ENCODE results near the gene MVP. TPM values are rescaled to one million over a fixed set of nuclear protein-coding genes. Genes with fewer than 3 reads are reported as not detected.
"Not testable (repeated sequence)": the region's sequence is repeated elsewhere in the genome, so short reads cannot be mapped to it uniquely, and the experiment has no call there.

Gene MVP
- total RNA-seq, 1 donor from 2014 or later = 177 TPM

- H3K4me3 Mint-ChIP-seq = no peak overlapping the region
- no peak for ATAC-seq (ENCODE audit: low read depth)
- H3K36me3 Mint-ChIP-seq (ENCODE audit: low read depth) = no peaks in the 10 kb centered on the region
- no peaks in the 10 kb centered on the region for H3K9me3 Mint-ChIP-seq
- intact Hi-C loops (cut with micrococcal nuclease) = no loop called here
- H3K27ac Mint-ChIP-seq = no peak overlapping the region
- DNase-seq = no peak
- no peak for TF ChIP-seq CTCF (IDR thresholded peaks at IDR 0.05)
- ChIA-PET CTCF (interaction anchor here (1.5 kb wide), 1 partner anchor 20 kb away, joined by 5 read pairs; no protein-coding TSS in a partner anchor), POLR2A (no interaction called here)
- peaks cover 8% of the 10 kb centered on the region for H3K27me3 Mint-ChIP-seq
- H3K4me1 Mint-ChIP-seq = peaks cover under 1% of the 10 kb centered on the region
Observed at GRCh38 chr16:29868396-29869009, 48.2 kb downstream of the MVP start.

GRCh38 chr16:29869067-29869466 is 48.8 kb downstream of the MVP start:
- H3K4me1 Mint-ChIP-seq; H3K36me3 Mint-ChIP-seq (ENCODE audit: low read depth); H3K4me3 Mint-ChIP-seq; H3K9me3 Mint-ChIP-seq; H3K27ac Mint-ChIP-seq; intact Hi-C loops (cut with micrococcal nuclease); ATAC-seq (ENCODE audit: low read depth); H3K27me3 Mint-ChIP-seq; DNase-seq: not testable (repeated sequence)
- CTCF ChIA-PET = interaction anchor here (1.5 kb wide), 1 partner anchor 20 kb away, joined by 5 read pairs; no protein-coding TSS in a partner anchor
- POLR2A ChIA-PET = interaction anchor here (0.6 to 0.7 kb wide), 2 partner anchors 65 to 900 kb away, joined by 3 to 10 read pairs; no protein-coding TSS in a partner anchor

GRCh38 chr16:29871822-29872546 is 51.7 kb downstream of the MVP start:
- H3K27me3 Mint-ChIP-seq = peaks cover 18% of the 10 kb centered on the region
- peaks cover 9% of the 10 kb centered on the region for H3K4me1 Mint-ChIP-seq
- no peak overlapping the region for H3K4me3 Mint-ChIP-seq
- intact Hi-C loops (cut with micrococcal nuclease) = no loop called here
- TF ChIP-seq CTCF (IDR thresholded peaks at IDR 0.05) = no peak
- H3K9me3 Mint-ChIP-seq = no peaks in the 10 kb centered on the region
- no peak for ATAC-seq (ENCODE audit: low read depth)
- no peaks in the 10 kb centered on the region for H3K36me3 Mint-ChIP-seq (ENCODE audit: low read depth)
- DNase-seq = no peak
- H3K27ac Mint-ChIP-seq = no peak overlapping the region
- CTCF ChIA-PET = no interaction called here
- POLR2A ChIA-PET = interaction anchor here (0.5 kb wide), 1 partner anchor 89 kb away, joined by 4 read pairs; no protein-coding TSS in a partner anchor

GRCh38 chr16:29873319-29873718 is 53.1 kb downstream of the MVP start:
- ATAC-seq (ENCODE audit: low read depth) (no peak), DNase-seq (no peak)
- no peaks in the 10 kb centered on the region for H3K36me3 Mint-ChIP-seq (ENCODE audit: low read depth)
- no peak for TF ChIP-seq CTCF (IDR thresholded peaks at IDR 0.05)
- ChIA-PET POLR2A (no interaction called here), CTCF (no interaction called here)
- peaks cover 21% of the 10 kb centered on the region for H3K27me3 Mint-ChIP-seq
- H3K4me1 Mint-ChIP-seq = peaks cover 17% of the 10 kb centered on the region
- intact Hi-C loops (cut with micrococcal nuclease) = no loop called here
- no peak overlapping the region for H3K4me3 Mint-ChIP-seq
- H3K27ac Mint-ChIP-seq = no peak overlapping the region
- H3K9me3 Mint-ChIP-seq = peaks cover 2% of the 10 kb centered on the region

GRCh38 chr16:29875206-29875605 is 54.9 kb downstream of the MVP start:
- H3K27me3 Mint-ChIP-seq = peaks cover 25% of the 10 kb centered on the region
- peaks cover 17% of the 10 kb centered on the region for H3K4me1 Mint-ChIP-seq
- POLR2A ChIA-PET = no interaction called here
- H3K36me3 Mint-ChIP-seq (ENCODE audit: low read depth) = no peaks in the 10 kb centered on the region
- H3K4me3 Mint-ChIP-seq = no peak overlapping the region
- DNase-seq (no peak), ATAC-seq (ENCODE audit: low read depth) (no peak)
- CTCF ChIA-PET = no interaction called here
- H3K27ac Mint-ChIP-seq = no peak overlapping the region
- peaks cover 2% of the 10 kb centered on the region for H3K9me3 Mint-ChIP-seq
- intact Hi-C loops (cut with micrococcal nuclease) = no loop called here
- no peak for TF ChIP-seq CTCF (IDR thresholded peaks at IDR 0.05)
